A549 (cell line): ENCODE results near the gene C1R. TPM values are rescaled to one million over a fixed set of nuclear protein-coding genes. Genes with fewer than 3 reads are reported as not detected.
A peak's percentile ranks its signal among the peaks of the same experiment; 100 is the strongest.

ENCODE experiments used
- ATAC-seq, 2 experiments: fragments of 200-7000 bp in 1 of 2; fragments of >200 bp in 1 of 2; cut with Nextera tagmentation in 1 of 2; cut with Tn5 transposase in 1 of 2; 3 replicates each; pipeline versions ENCODE4 v1.8.0 to v1.9.1; 2018 to 2020; ENCODE audit warnings: mild to moderate bottlenecking in 1 of 2, moderate library complexity in 1 of 2
- CTCF ChIA-PET: fragments of 300-600 bp; sonication (Branson Sonifier 250); formaldehyde crosslinking; extraction: SDS; loops from one replicate; lab custom pipeline; 2021; ENCODE audit warnings: antibody characterized with exemption, inconsistent platforms; lab: Yijun Ruan, JAX
- POLR2A ChIA-PET: fragments of 350-600 bp; formaldehyde crosslinking; extraction: SDS; loops from one replicate; lab custom pipeline; 2021; ENCODE audit warnings: antibody characterized with exemption, inconsistent platforms; lab: Yijun Ruan, JAX
- DNase-seq, 2 experiments: peaks; one replicate each; pipeline versions ENCODE4 v3.0.0 to v3.0.0-alpha.2; 2011 to 2016; ENCODE audit warnings: low read depth in 1 of 2, low spot score in 1 of 2
- FAIRE-seq: peaks from 2 replicates; lab custom pipeline; 2011; peaks lifted over from hg19 to GRCh38; lab: Jason Lieb, UNC
- H3K27ac ChIP-seq, 2 experiments: fragments of >200 bp; sonication (Bioruptor Twin); formaldehyde crosslinking; 3 replicates each; pipeline ENCODE4 v1.5.1; 2016 to 2017
- H3K4me1 ChIP-seq: fragments of >200 bp; sonication (Bioruptor Twin); formaldehyde crosslinking; 3 replicates; pipeline ENCODE4 v1.6.1; 2016
- H3K4me2 ChIP-seq: fragments of >200 bp; sonication (Bioruptor Twin); formaldehyde crosslinking; 3 replicates; pipeline ENCODE4 v1.6.1; 2016
- H3K4me3 ChIP-seq: fragments of >200 bp; sonication (Bioruptor Twin); formaldehyde crosslinking; 3 replicates; pipeline ENCODE4 v1.5.1; 2016
- H3K9me3 ChIP-seq: fragments of >200 bp; sonication (Bioruptor Twin); formaldehyde crosslinking; 3 replicates; pipeline ENCODE4 v1.6.1; 2016
- BHLHE40 ChIP-seq: IDR thresholded peaks from 2 replicates; pipeline ENCODE4 v1.6.1; 2012; ENCODE audit warnings: low read depth, low read length, inconsistent platforms
- CEBPB ChIP-seq, 2 experiments: fragments of >200 bp in 1 of 2; sonication (Bioruptor Twin) in 1 of 2; formaldehyde crosslinking in 1 of 2; IDR thresholded peaks; 2 replicates each; pipeline ENCODE4 v1.6.1; 2012 to 2016
- CHD2 ChIP-seq: fragments of 150-350 bp; IDR thresholded peaks from 2 replicates; pipeline ENCODE4 v1.6.1; 2014; ENCODE audit warnings: low read length; ENCODE audit not compliant: partially characterized antibody
- ESRRA ChIP-seq: fragments of 150-350 bp; IDR thresholded peaks from 2 replicates; pipeline ENCODE4 v1.6.1; 2014; ENCODE audit warnings: mild to moderate bottlenecking, low read length, borderline replicate concordance
- FOSL2 ChIP-seq, 2 experiments: fragments of 450-650 bp in 1 of 2; fragments of >200 bp in 1 of 2; sonication (Bioruptor Twin) in 1 of 2; formaldehyde crosslinking; IDR thresholded peaks; 2 replicates each; pipeline versions ENCODE4 v1.5.0 to v1.6.1; 2016 to 2020; ENCODE audit warnings: mild to moderate bottlenecking in 1 of 2, moderate library complexity in 1 of 2
- FOXS1 ChIP-seq: fragments of 250-450 bp; sonication (Bioruptor Pico); IDR thresholded peaks from 2 replicates; pipeline ENCODE4 v1.5.0; 2020; ENCODE audit warnings: mild to moderate bottlenecking, moderate library complexity
- HOXA7 ChIP-seq: fragments of 250-450 bp; sonication (Bioruptor Pico); IDR thresholded peaks from 2 replicates; pipeline ENCODE4 v1.5.0; 2020; ENCODE audit warnings: mild to moderate bottlenecking, moderate library complexity
- HOXB5 ChIP-seq: fragments of 250-450 bp; sonication (Bioruptor Pico); IDR thresholded peaks from 2 replicates; pipeline ENCODE4 v1.5.0; 2020; ENCODE audit warnings: mild to moderate bottlenecking, moderate library complexity
- JUN ChIP-seq, 2 experiments: fragments of >200 bp; sonication (Bioruptor Twin); formaldehyde crosslinking; IDR thresholded peaks; 2 replicates in 1 of 2; 3 replicates in 1 of 2; pipeline ENCODE4 v1.6.1; 2016 to 2017
- MAFK ChIP-seq: fragments of 450-650 bp; IDR thresholded peaks from 2 replicates; pipeline ENCODE4 v1.6.1; 2014; ENCODE audit not compliant: partially characterized antibody
- MAZ ChIP-seq: fragments of 150-350 bp; IDR thresholded peaks from 2 replicates; pipeline ENCODE4 v1.6.1; 2014; ENCODE audit warnings: antibody characterized with exemption, low read depth, low read length, borderline replicate concordance
- NFE2L2 ChIP-seq: fragments of 150-350 bp; conservative IDR thresholded peaks from 2 replicates; pipeline ENCODE4 v1.6.1; 2014; ENCODE audit warnings: low read length
- POLR2A ChIP-seq: IDR thresholded peaks from 2 replicates; pipeline ENCODE4 v1.6.1; 2012; ENCODE audit warnings: mild to moderate bottlenecking, low read length
- RAD21 ChIP-seq, 2 experiments: fragments of >200 bp in 1 of 2; sonication (Bioruptor Twin) in 1 of 2; formaldehyde crosslinking in 1 of 2; IDR thresholded peaks in 1 of 2; conservative IDR thresholded peaks in 1 of 2; 2 replicates in 1 of 2; 3 replicates in 1 of 2; pipeline ENCODE4 v1.6.1; 2012 to 2018; ENCODE audit warnings: inconsistent platforms in 1 of 2
- SMC3 ChIP-seq: fragments of >200 bp; sonication (Bioruptor Twin); formaldehyde crosslinking; IDR thresholded peaks from 3 replicates; pipeline ENCODE4 v1.6.1; 2018; ENCODE audit warnings: inconsistent platforms
- whole genome bisulfite sequencing: methylation state at CpG from one replicate; pipeline ENCODE4 v1.1.6; 2017; ENCODE audit errors: missing lambda C conversion rate; 5-methylcytosine and 5-hydroxymethylcytosine counted together
- polyA plus RNA-seq, 4 experiments: library from polyadenylated mRNA; depleted of rRNA in 3 of 4; stranded (reverse); fragments of >200 nt; fragmentation: RNase III in 1 of 4; extraction: RNeasy Plus Mini Kit Qiagen cat#74134 plus additional on column Dnase treatment in 1 of 4; gene quantifications; 2 replicates in 3 of 4; 3 replicates in 1 of 4; pipeline ENCODE4 v1.2.3, GENCODE V29; 2011 to 2017
- TF ChIP-seq, protein P1 (sequence below): fragments of 250-450 bp; sonication (Bioruptor Pico); IDR thresholded peaks from 2 replicates; pipeline ENCODE4 v1.5.0; 2021; ENCODE audit warnings: mild to moderate bottlenecking, moderate library complexity, borderline replicate concordance
- TF ChIP-seq, protein P2 (sequence below): fragments of >200 bp; sonication (Bioruptor Twin); formaldehyde crosslinking; IDR thresholded peaks from 3 replicates; pipeline ENCODE4 v1.5.1; 2016
- TF ChIP-seq, protein P3 (sequence below): fragments of 250-450 bp; sonication (Bioruptor Pico); IDR thresholded peaks from 2 replicates; pipeline ENCODE4 v1.5.0; 2020; ENCODE audit warnings: low read depth, mild to moderate bottlenecking, moderate library complexity
- TF ChIP-seq, protein P4 (sequence below): IDR thresholded peaks from 2 replicates; pipeline ENCODE4 v1.6.1; 2012

Gene C1R
- polyA plus RNA-seq, 2 of the 4 experiments (the other 2 are of a cell fraction) = 31.4 to 36.0 TPM

DNA sequence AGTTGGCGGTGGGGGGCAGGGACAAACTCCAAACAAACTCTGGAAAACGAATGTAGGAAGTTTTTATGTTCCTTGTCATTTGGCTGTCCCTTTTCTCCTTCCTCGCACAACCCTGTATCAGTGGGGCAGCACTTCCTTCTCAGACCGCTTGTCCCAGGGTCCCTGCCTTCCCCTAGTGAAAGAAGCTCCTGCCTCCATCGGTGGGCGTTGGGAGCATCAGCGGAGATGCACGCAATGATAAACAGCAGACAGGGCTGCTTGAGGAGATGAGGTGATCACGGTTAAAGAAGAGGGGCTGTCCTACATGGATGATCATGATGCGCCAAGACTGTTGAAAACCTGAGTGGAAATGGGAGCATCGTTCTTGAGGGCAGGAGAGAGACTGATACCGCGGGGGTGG, 31.1 kb downstream of the C1R start:
- Histone ChIP-seq H3K4me1 (peaks cover 22% of the 10 kb centered on the region), H3K27ac (peak overlapping the region; percentile 77 to 93), H3K4me2 (peak overlapping the region; percentile 68), H3K9me3 (no peaks in the 10 kb centered on the region), H3K4me3 (peak overlapping the region; percentile 15; the same call in 1 of the 3 replicates)
- no peak for TF ChIP-seq CEBPB (IDR thresholded peaks at IDR 0.05)
- TF ChIP-seq POLR2A = no peak
- TF ChIP-seq MAZ = no peak
- no peak for TF ChIP-seq HOXA7 (CRISPR knock-in tag)
- ChIA-PET POLR2A (interaction anchor here (1.2 to 2.6 kb wide), 6 partner anchors 19 to 128 kb away, joined by 3 to 27 read pairs (median 5); partner anchors contain the start of genes C1R, C1RL and PEX5), CTCF (interaction anchor here (0.6 to 16.5 kb wide), 31 partner anchors 9 to 399 kb away, joined by 3 to 309 read pairs (median 5); partner anchors contain the start of genes C1R, C1RL, LPCAT3 and PTPN6)
- ATAC-seq = no peak
- no peak for FAIRE-seq
- WGBS = 89% methylated on average over 13 of the region's 13 CpGs
- DNase-seq = no peak

DNA sequence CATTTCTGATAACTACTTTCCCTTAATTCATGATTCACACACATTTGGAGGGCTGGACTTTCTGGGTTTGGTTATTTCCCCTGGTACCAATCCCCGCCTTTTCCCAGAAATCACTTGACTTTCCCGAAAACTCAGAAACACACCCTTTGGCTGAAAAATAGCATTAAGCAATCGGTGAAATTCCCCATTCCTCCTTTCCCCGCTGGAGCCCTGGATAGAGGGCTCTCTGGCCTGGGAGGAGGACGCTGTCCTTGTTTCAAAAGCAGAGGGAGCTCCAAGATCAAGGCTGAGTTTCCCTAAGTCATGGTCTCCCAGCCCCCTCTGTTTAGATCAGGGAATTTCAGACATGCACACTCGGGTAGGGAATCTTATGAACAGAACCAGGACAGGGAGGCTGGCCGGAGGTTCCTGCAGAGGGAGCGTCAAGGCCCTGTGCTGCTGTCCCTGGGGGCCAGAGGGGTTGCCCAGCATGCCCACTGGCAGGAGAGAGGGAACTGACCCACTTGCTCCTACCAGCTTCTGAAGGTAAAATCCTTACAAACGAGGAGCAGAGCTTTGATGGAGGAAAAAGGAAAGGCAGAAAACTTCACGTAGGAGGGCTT, 31.8 kb downstream of the C1R start, which contains the start of gene C1S:
Gene C1S (plus strand): TSS at position 366 of the 602 bp plus-strand sequence. CDS start 1,195 bp downstream, outside the sequence.
- Histone ChIP-seq H3K4me3 (peak within 1 kb of the TSS; percentile 15; the same call in 1 of the 3 replicates), H3K4me2 (peak within 1 kb of the TSS; percentile 68), H3K9me3 (no peaks in the 10 kb centered on the region), H3K27ac (peak within 1 kb of the TSS; percentile 77 to 93), H3K4me1 (peaks cover 22% of the 10 kb centered on the region)
- TF ChIP-seq, protein P1, sequence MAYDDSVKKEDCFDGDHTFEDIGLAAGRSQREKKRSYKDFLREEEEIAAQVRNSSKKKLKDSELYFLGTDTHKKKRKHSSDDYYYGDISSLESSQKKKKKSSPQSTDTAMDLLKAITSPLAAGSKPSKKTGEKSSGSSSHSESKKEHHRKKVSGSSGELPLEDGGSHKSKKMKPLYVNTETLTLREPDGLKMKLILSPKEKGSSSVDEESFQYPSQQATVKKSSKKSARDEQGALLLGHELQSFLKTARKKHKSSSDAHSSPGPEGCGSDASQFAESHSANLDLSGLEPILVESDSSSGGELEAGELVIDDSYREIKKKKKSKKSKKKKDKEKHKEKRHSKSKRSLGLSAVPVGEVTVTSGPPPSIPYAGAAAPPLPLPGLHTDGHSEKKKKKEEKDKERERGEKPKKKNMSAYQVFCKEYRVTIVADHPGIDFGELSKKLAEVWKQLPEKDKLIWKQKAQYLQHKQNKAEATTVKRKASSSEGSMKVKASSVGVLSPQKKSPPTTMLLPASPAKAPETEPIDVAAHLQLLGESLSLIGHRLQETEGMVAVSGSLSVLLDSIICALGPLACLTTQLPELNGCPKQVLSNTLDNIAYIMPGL = no peak
- TF ChIP-seq, protein P2, sequence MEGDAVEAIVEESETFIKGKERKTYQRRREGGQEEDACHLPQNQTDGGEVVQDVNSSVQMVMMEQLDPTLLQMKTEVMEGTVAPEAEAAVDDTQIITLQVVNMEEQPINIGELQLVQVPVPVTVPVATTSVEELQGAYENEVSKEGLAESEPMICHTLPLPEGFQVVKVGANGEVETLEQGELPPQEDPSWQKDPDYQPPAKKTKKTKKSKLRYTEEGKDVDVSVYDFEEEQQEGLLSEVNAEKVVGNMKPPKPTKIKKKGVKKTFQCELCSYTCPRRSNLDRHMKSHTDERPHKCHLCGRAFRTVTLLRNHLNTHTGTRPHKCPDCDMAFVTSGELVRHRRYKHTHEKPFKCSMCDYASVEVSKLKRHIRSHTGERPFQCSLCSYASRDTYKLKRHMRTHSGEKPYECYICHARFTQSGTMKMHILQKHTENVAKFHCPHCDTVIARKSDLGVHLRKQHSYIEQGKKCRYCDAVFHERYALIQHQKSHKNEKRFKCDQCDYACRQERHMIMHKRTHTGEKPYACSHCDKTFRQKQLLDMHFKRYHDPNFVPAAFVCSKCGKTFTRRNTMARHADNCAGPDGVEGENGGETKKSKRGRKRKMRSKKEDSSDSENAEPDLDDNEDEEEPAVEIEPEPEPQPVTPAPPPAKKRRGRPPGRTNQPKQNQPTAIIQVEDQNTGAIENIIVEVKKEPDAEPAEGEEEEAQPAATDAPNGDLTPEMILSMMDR = peak; percentile 96
- TF ChIP-seq JUN (IDR thresholded peaks at IDR 0.05) = peak in 1 of 2 experiments; percentile 60; a peak in 2 of 5 replicates
- TF ChIP-seq CEBPB (IDR thresholded peaks at IDR 0.05) = peak; percentile 81 to 92
- TF ChIP-seq POLR2A = peak; percentile 30; the same call in 1 of the 2 replicates
- no peak for TF ChIP-seq FOSL2 (IDR thresholded peaks at IDR 0.05)
- TF ChIP-seq FOSL2 (CRISPR knock-in tag; IDR thresholded peaks at IDR 0.05) = peak; percentile 16; the same call in 1 of the 2 replicates
- peak; percentile 99 for TF ChIP-seq SMC3
- TF ChIP-seq HOXB5 (CRISPR knock-in tag) = no peak
- TF ChIP-seq, protein P3, sequence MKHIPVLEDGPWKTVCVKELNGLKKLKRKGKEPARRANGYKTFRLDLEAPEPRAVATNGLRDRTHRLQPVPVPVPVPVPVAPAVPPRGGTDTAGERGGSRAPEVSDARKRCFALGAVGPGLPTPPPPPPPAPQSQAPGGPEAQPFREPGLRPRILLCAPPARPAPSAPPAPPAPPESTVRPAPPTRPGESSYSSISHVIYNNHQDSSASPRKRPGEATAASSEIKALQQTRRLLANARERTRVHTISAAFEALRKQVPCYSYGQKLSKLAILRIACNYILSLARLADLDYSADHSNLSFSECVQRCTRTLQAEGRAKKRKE (CRISPR knock-in tag) = no peak
- TF ChIP-seq, protein P4, sequence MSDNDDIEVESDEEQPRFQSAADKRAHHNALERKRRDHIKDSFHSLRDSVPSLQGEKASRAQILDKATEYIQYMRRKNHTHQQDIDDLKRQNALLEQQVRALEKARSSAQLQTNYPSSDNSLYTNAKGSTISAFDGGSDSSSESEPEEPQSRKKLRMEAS = peak; percentile 63
- peak; percentile 93 for TF ChIP-seq NFE2L2
- peak; percentile 98 to 99 for TF ChIP-seq RAD21 (conservative IDR thresholded peaks at IDR 0.05 in 1 of 2, IDR thresholded peaks at IDR 0.05 in 1 of 2)
- no peak for TF ChIP-seq BHLHE40
- TF ChIP-seq MAFK = peak; percentile 90
- TF ChIP-seq ESRRA = no peak
- TF ChIP-seq CHD2 = peak; percentile 56
- 0 out of 2 replicates have a peak, but pooled peaks have one; percentile 20 for TF ChIP-seq FOXS1 (CRISPR knock-in tag)
- ChIA-PET POLR2A (interaction anchor here (1.2 to 2.6 kb wide), 6 partner anchors 19 to 129 kb away, joined by 3 to 27 read pairs (median 5); partner anchors contain the start of genes C1R, C1RL and PEX5), CTCF (interaction anchor here (0.6 to 16.5 kb wide), 33 partner anchors 8 to 399 kb away, joined by 3 to 309 read pairs (median 5); partner anchors contain the start of genes C1R, C1RL, LPCAT3 and PTPN6)
- WGBS = 18% methylated on average over 8 of the region's 10 CpGs
- FAIRE-seq (peak; percentile 95), ATAC-seq (peak; percentile 99), DNase-seq (peak; percentile 93 to 95)
